Stimulated activated naive CD8-positive, alpha-beta T cell treated with anti-CD3 and anti-CD28 coated beads, Interleukin-15, Interleukin-2, amounts not matched to agents 100 U/mL and 50 U/mL, for 24 hours (primary cell): Measurements from ENCODE around the gene CHRNG.
"Not testable (repeated sequence)": the region's sequence is repeated elsewhere in the genome, so short reads cannot be mapped to it uniquely, and the experiment has no call there.

ENCODE experiments used
- ATAC-seq: fragments of 150-1000 bp; cut with Tn5 transposase; one replicate; pipeline ENCODE4 v1.10.0; 2021
- DNase-seq: peaks from one replicate; pipeline ENCODE4 v3.0.0; 2021

CHRNG gene

DNA sequence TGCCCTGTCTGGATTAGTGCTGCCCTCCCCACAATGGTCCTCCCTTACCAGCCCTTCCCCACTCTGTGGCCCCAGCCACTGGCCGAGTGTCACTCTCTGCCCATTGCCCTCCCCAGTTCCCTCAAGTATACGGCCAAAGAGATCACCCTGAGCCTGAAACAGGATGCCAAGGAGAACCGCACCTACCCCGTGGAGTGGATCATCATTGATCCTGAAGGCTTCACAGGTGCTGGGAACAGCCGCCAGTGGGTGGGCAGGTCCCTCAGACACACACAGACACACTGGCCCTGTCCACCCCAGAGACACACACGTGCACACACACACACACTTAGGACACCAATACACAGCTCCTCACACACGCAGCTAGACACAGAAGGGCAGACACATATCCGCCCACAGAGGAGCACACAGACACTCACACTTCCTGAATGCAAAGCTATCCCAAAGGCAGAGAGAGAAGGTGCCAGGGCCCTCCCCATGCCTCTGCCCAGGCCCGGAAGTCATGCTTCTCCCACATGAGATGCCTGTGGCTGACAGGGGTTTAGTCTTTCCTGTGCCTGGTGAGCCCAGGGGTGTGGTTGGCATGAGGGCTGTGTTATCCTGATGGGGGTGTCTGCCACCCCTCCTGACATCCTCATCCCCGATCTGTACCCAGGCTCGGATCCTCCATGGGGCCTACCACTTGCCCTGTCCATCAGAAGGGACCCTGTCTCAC lies 10.6 kb upstream of the CHRNG start:
- ATAC-seq (no peak), DNase-seq (no peak)

- DNase-seq = no peak
- no peak for ATAC-seq
These were observed 9.5 kb upstream of the CHRNG start for GRCh38 chr2:232529806-232530547.

- DNase-seq (no peak), ATAC-seq (no peak)
These were observed 8.7 kb upstream of the CHRNG start for GRCh38 chr2:232530626-232531260.

DNA sequence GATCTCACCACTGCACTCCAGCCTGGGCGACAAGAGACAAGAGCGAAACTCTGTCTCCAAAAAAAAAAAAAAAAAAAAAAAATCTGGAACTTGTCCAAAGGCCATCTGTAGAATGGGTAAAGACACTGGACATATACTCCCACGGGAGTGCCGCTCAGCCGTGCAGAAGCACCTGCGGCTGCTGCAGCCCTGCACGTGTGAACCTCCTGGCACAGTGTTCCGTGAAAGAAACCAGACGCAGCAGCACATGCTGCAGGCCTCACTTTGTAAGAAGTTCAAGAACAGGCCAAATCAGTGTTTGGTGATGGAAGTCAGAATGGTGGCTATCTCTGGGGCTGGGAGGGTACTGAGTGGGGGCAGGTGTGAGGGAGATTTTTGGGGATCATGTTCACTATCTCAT lies 7.1 kb upstream of the CHRNG start:
- ATAC-seq = no peak
- DNase-seq = no peak

DNA sequence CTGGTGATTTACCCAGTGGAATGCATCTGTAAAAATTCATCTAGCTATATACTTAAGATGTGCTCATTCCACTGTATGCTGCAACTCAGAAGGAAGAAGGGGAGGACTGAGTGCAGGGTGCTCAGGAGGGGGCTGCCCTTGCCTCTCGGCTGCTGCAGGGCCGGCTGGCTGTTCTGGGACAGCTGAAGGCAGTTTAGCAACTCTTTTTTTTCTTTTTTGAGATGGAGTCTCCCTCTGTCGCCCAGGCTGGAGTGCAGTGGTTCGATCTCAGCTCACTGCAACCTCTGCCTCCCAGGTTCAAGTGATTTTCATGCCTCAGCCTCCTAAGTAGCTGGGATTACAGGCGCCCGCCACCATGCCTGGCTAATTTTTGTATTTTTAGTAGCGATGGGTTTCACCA lies 6.7 kb upstream of the CHRNG start:
- not testable (repeated sequence) for DNase-seq, ATAC-seq

DNA sequence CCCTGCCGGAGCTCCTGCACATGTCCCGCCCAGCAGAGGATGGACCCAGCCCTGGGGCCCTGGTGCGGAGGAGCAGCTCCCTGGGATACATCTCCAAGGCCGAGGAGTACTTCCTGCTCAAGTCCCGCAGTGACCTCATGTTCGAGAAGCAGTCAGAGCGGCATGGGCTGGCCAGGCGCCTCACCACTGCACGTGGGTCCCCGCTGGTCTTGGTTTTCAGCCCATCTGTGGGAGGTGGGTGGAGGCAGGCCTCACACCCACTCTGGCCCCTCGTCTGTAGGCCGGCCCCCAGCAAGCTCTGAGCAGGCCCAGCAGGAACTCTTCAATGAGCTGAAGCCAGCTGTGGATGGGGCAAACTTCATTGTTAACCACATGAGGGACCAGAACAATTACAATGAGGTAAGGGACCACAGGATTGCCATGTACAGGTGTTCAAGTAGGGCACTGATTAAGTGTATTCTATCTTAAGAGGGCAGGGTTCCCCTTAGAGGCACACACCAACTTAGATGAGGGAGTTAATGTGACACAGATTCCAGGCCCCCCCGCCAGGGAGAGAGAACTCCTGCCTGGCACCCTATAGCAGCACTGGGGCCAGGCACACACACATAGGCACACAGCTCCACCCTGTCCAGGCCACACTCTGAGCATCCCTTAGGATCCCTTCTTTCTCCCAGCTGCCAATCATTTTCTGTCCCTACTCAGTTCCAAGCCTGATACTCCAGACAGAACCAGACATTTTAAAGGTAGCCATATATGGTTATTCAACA lies 5.4 kb upstream of the CHRNG start:
- DNase-seq = no peak

DNA sequence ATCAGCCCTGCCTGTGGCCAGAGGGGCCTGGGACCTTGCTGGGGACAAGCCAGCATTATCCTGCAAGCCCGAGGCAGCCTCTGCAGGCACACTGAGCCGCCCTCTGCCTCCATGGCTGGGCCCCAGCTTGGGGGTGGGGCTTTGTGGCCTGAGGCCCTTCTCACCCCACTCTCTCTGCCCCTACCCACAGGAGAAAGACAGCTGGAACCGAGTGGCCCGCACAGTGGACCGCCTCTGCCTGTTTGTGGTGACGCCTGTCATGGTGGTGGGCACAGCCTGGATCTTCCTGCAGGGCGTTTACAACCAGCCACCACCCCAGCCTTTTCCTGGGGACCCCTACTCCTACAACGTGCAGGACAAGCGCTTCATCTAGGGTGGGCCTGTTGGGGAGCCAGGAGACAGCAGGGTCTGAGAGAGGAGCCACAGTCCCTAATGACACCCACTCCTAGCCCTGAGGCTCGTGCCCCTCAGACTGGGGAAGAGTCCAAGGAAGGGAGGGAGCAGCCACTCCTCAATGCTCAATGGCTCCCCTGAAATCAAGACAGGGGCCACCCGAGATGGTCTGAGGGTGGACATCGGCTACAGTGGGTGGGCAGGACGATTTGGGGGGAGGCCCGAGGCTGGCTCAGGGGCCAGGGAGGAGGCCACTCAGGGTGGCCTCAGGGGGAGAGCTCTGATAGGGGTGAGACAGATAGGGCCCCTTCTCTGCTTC lies 4.4 kb upstream of the CHRNG start:
- ATAC-seq (no peak), DNase-seq (no peak)

More for the DNA sequence above, 5.4 kb upstream of the CHRNG start:
- ATAC-seq = no peak

- ATAC-seq (no peak), DNase-seq (no peak)
These were observed 3.5 kb upstream of the CHRNG start for GRCh38 chr2:232535761-232536530.

DNA sequence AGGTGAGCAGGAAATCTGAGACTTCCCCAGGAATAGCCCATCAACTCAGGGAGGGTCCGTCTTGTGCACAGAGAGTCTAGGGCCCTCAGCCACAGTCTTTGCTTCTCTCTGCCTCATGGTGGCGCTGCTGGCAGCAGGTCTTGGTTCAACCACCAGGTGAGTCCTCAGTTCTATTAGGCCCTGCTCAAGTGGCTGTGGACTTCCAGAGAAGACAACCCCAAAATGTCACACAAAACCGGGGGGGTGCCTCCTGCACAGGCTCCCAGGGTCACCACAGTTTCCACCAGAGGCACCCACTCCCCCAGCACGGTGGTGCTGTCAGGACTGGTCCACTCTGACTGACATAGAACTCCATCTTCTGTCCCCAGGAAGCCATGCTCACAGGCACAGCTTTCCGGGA lies 2.4 kb upstream of the CHRNG start:
- DNase-seq = no peak
- ATAC-seq = no peak

- ATAC-seq = no peak
- DNase-seq = no peak
These were observed 2.0 kb upstream of the CHRNG start for GRCh38 chr2:232537499-232537898.

- ATAC-seq = no peak
These were observed 821 bp upstream of the CHRNG start for GRCh38 chr2:232538671-232539070.

GRCh38 chr2:232540441-232541041 lies 1.0 kb downstream of the CHRNG start:
- DNase-seq = no peak
- no peak for ATAC-seq

More at GRCh38 chr2:232538671-232539070, 821 bp upstream of the CHRNG start:
- DNase-seq = no peak

GRCh38 chr2:232541195-232541960 lies 1.9 kb downstream of the CHRNG start:
- no peak for ATAC-seq
- DNase-seq = no peak

DNA sequence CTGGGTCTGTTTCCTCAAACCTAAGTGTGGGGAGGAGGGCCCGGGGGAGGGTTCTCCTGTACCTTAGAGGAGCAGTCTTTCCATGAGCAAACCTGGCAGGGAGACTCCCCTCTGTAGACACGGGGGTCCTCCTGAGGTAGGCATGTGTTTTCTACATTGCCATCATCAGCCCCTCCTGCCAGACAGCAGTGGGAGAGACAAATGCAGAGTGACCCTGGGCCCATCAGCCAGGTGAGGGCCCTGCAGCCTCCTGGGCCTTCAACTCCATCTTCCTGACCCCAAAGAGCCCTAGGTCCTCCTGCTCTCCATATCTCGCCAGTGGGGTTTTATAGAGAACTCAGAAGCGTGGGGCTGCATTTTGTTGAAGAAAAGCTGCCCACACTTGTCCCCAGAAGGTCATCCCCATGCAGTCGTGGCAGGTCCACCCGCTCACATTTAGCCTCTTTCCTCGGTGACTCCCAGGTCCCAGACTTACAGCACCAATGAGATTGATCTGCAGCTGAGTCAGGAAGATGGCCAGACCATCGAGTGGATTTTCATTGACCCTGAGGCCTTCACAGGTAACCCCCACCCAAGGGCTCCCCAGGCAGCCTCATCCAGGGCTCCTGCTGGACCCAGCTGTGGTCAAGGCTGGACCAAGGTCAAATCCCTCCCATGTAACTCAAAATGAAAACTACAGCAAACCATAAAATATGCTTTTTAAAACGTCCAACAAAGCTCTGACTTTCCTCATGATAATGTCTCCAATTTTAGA lies 2.6 kb downstream of the CHRNG start:
- no peak for DNase-seq
- no peak for ATAC-seq

- no peak for ATAC-seq
These were observed 3.4 kb downstream of the CHRNG start for GRCh38 chr2:232542715-232543467.

GRCh38 chr2:232543491-232543890 lies 4.0 kb downstream of the CHRNG start:
- DNase-seq (no peak), ATAC-seq (no peak)

More at GRCh38 chr2:232542715-232543467, 3.4 kb downstream of the CHRNG start:
- DNase-seq = no peak

GRCh38 chr2:232543928-232544631 lies 4.6 kb downstream of the CHRNG start:
- no peak for ATAC-seq

GRCh38 chr2:232544674-232545073 lies 5.2 kb downstream of the CHRNG start:
- DNase-seq (no peak), ATAC-seq (no peak)

More at GRCh38 chr2:232543928-232544631, 4.6 kb downstream of the CHRNG start:
- DNase-seq = no peak
